H1 (cell line): Measurements from ENCODE around the gene ZMIZ1. TPM values are rescaled to one million over a fixed set of nuclear protein-coding genes. Genes with fewer than 3 reads are reported as not detected.

Experiments
- ASH2L ChIP-seq: fragments of 200-600, 300-600 bp; sonication (generic); IDR thresholded peaks from one replicate; pipeline ENCODE4 v1.7.1; 2017; ENCODE audit warnings: low read length
- BCL11A ChIP-seq, 2 experiments: IDR thresholded peaks; one replicate each; pipeline ENCODE4 v1.6.1; 2011; ENCODE audit warnings: low read depth in 2 of 2, low read length in 2 of 2, mild to moderate bottlenecking in 2 of 2
- CHD1 ChIP-seq: IDR thresholded peaks from 2 replicates; pipeline ENCODE4 v1.6.1; 2012; ENCODE audit warnings: low read depth, low read length, improper control_type of control experiment
- CREB1 ChIP-seq: IDR thresholded peaks from 2 replicates; pipeline ENCODE4 v1.6.1; 2012; ENCODE audit warnings: inconsistent platforms
- CTBP2 ChIP-seq: IDR thresholded peaks from 2 replicates; pipeline ENCODE4 v1.7.0; 2011; ENCODE audit warnings: borderline replicate concordance, mild to moderate bottlenecking, moderate library complexity, mixed read lengths, low read length; ENCODE audit not compliant: insufficient read depth, insufficient read length
- EP300 ChIP-seq, 2 experiments: IDR thresholded peaks; 1 replicate in 1 of 2; 2 replicates in 1 of 2; pipeline ENCODE4 v1.6.1; 2011 to 2012; ENCODE audit warnings: low read depth in 2 of 2, low read length in 2 of 2, mild to moderate bottlenecking in 2 of 2, borderline replicate concordance in 1 of 2, inconsistent platforms in 1 of 2, moderate library complexity in 1 of 2
- EZH2 ChIP-seq: fragments of 200-600 bp; sonication (generic); IDR thresholded peaks from 2 replicates; pipeline ENCODE4 v1.7.1; 2012; ENCODE audit warnings: low read depth, mild to moderate bottlenecking, moderate library complexity, low read length, inconsistent platforms; ENCODE audit not compliant: severe bottlenecking
- FOSL1 ChIP-seq: IDR thresholded peaks from 2 replicates; pipeline ENCODE4 v1.6.1; 2011; ENCODE audit warnings: mild to moderate bottlenecking, low read depth, low read length, moderate library complexity; ENCODE audit not compliant: insufficient read depth
- GTF2F1 ChIP-seq: IDR thresholded peaks from 2 replicates; pipeline ENCODE4 v1.6.1; 2012; ENCODE audit warnings: low read depth, low read length, improper control_type of control experiment, borderline replicate concordance
- HDAC2 ChIP-seq, 2 experiments: fragments of 300-600 bp in 1 of 2; sonication (generic) in 1 of 2; IDR thresholded peaks; 2 replicates each; pipeline ENCODE4 v1.6.1; 2011 to 2012; ENCODE audit warnings: low read depth in 2 of 2, low read length in 2 of 2, mild to moderate bottlenecking in 2 of 2, moderate library complexity in 2 of 2, borderline replicate concordance in 1 of 2, inconsistent platforms in 1 of 2
- HDAC6 ChIP-seq: IDR thresholded peaks from one replicate; pipeline ENCODE4 v1.7.1; 2012; ENCODE audit warnings: low read depth, mild to moderate bottlenecking, inconsistent platforms, low read length, moderate library complexity
- JUN ChIP-seq: IDR thresholded peaks from 2 replicates; pipeline ENCODE4 v1.6.1; 2011; ENCODE audit warnings: low read depth, mild to moderate bottlenecking, improper control_type of control experiment, low read length
- MAX ChIP-seq: IDR thresholded peaks from 2 replicates; pipeline ENCODE4 v1.6.1; 2012; ENCODE audit warnings: inconsistent platforms
- PHF8 ChIP-seq: fragments of 200-600 bp; sonication (generic); conservative IDR thresholded peaks from 2 replicates; pipeline ENCODE4 v1.7.1; 2012; ENCODE audit warnings: low read depth, mild to moderate bottlenecking, inconsistent platforms, low read length, moderate library complexity
- POLR2A ChIP-seq, 2 experiments: IDR thresholded peaks; 1 replicate in 1 of 2; 2 replicates in 1 of 2; pipeline ENCODE4 v1.6.1; 2011; ENCODE audit warnings: low read depth in 2 of 2, low read length in 2 of 2, mild to moderate bottlenecking in 2 of 2; ENCODE audit errors: control extremely low read depth in 1 of 2
- RXRA ChIP-seq: IDR thresholded peaks from 2 replicates; pipeline ENCODE4 v1.6.1; 2011; ENCODE audit warnings: low read depth, mild to moderate bottlenecking, low read length, moderate library complexity; ENCODE audit not compliant: insufficient read depth
- SIN3A ChIP-seq, 2 experiments: IDR thresholded peaks in 1 of 2; conservative IDR thresholded peaks in 1 of 2; 2 replicates each; pipeline ENCODE4 v1.6.1; 2011 to 2012; ENCODE audit warnings: low read length in 2 of 2, improper control_type of control experiment in 1 of 2, low read depth in 1 of 2, mild to moderate bottlenecking in 1 of 2
- SIX5 ChIP-seq: IDR thresholded peaks from 2 replicates; pipeline ENCODE4 v1.6.1; 2011; ENCODE audit warnings: mild to moderate bottlenecking, low read depth, low read length
- SP2 ChIP-seq: IDR thresholded peaks from 2 replicates; pipeline ENCODE4 v1.6.1; 2012; ENCODE audit warnings: mild to moderate bottlenecking, low read length, inconsistent platforms
- SP4 ChIP-seq: IDR thresholded peaks from 2 replicates; pipeline ENCODE4 v1.6.1; 2012; ENCODE audit warnings: low read length, inconsistent platforms
- SRF ChIP-seq: IDR thresholded peaks from 2 replicates; pipeline ENCODE4 v1.6.1; 2011; ENCODE audit warnings: mild to moderate bottlenecking, low read depth, low read length, moderate library complexity
- SUZ12 ChIP-seq: fragments of 200-600 bp; sonication (generic); IDR thresholded peaks from 2 replicates; pipeline ENCODE4 v1.6.1; 2012; ENCODE audit warnings: mild to moderate bottlenecking, inconsistent platforms, low read length, moderate library complexity, mixed read lengths
- TAF7 ChIP-seq: optimal IDR thresholded peaks from 2 replicates; pipeline ENCODE3; 2011; ENCODE audit warnings: low read depth, mild to moderate bottlenecking, inconsistent platforms, low read length, moderate library complexity, borderline replicate concordance
- TBP ChIP-seq: IDR thresholded peaks from 2 replicates; pipeline ENCODE4 v1.6.1; 2011; ENCODE audit warnings: low read depth, low read length, improper control_type of control experiment
- polyA plus RNA-seq, 7 experiments: library from polyadenylated mRNA; depleted of rRNA in 3 of 7; stranded (reverse) in 5 of 7; unstranded in 2 of 7; fragments of >200 nt in 5 of 7; fragments of 200-250 nt in 2 of 7; gene quantifications; 1 replicate in 5 of 7; 2 replicates in 1 of 7; 4 replicates in 1 of 7; pipeline versions ENCODE4 v1.2.1 to v1.2.3, GENCODE V29; 2011 to 2013; ENCODE audit warnings: missing spikeins in 2 of 7, mixed read lengths in 2 of 7
- total RNA-seq: library from RNA; stranded (reverse); fragmentation: NEBNext Ultra II Directional; extraction: Animal tissue kit (Norgen Biotek cat#: 25700); gene quantifications from 2 replicates; pipeline ENCODE4 v1.2.1, GENCODE V29; 2021

The ZMIZ1 gene
- total and polyA plus RNA-seq, 2 of the 8 experiments (the other 6 are each of a cell fraction or from before 2014, with no cell fraction given) = 8.1 to 28.0 TPM

- TF ChIP-seq HDAC2 (IDR thresholded peaks at IDR 0.05; ENCODE audit: borderline replicate concordance in 1 of 2, low read depth in 2 of 2, low read length in 2 of 2) = no peak
- TF ChIP-seq BCL11A (IDR thresholded peaks at IDR 0.05; ENCODE audit: low read depth in 2 of 2, low read length in 2 of 2) = no peak
- peak; percentile 81 to 92; a peak in 3 of 4 replicates for TF ChIP-seq SIN3A (conservative IDR thresholded peaks at IDR 0.05 in 1 of 2, IDR thresholded peaks at IDR 0.05 in 1 of 2; ENCODE audit: low read depth in 1 of 2, low read length in 2 of 2)
- TF ChIP-seq GTF2F1 = no peak
- no peak for TF ChIP-seq HDAC6
- peak in 1 of 2 experiments; percentile 40; a peak in 1 of 3 replicates for TF ChIP-seq POLR2A (IDR thresholded peaks at IDR 0.05; ENCODE audit: control extremely low read depth in 1 of 2, low read depth in 2 of 2, low read length in 2 of 2)
- no peak for TF ChIP-seq SUZ12
- no peak for TF ChIP-seq SP4
- TF ChIP-seq CTBP2 = no peak
- peak in 1 of 2 experiments; percentile 89; a peak in 1 of 3 replicates for TF ChIP-seq EP300 (IDR thresholded peaks at IDR 0.05; ENCODE audit: borderline replicate concordance in 1 of 2, low read depth in 2 of 2, low read length in 2 of 2)
- TF ChIP-seq EZH2 = no peak
- TF ChIP-seq PHF8 = peak; percentile 35
- TF ChIP-seq ASH2L = peak; percentile 39
- no peak for TF ChIP-seq JUN
- no peak for TF ChIP-seq FOSL1
- TF ChIP-seq SP2 = no peak
- TF ChIP-seq SRF = no peak
- peak; percentile 66; the same call in 1 of the 2 replicates for TF ChIP-seq TBP
- TF ChIP-seq SIX5 = peak; percentile 41
- no peak for TF ChIP-seq CREB1
- peak; percentile 24; the same call in 1 of the 2 replicates for TF ChIP-seq CHD1
- TF ChIP-seq MAX = no peak; the same call in none of the 2 replicates
- peak; percentile 63 for TF ChIP-seq TAF7
- no peak for TF ChIP-seq RXRA
Measured at GRCh38 chr10:79068562-79069324, at the start of gene ZMIZ1 (continued).
